Measurements from ENCODE around the gene GSAP.

DNA sequence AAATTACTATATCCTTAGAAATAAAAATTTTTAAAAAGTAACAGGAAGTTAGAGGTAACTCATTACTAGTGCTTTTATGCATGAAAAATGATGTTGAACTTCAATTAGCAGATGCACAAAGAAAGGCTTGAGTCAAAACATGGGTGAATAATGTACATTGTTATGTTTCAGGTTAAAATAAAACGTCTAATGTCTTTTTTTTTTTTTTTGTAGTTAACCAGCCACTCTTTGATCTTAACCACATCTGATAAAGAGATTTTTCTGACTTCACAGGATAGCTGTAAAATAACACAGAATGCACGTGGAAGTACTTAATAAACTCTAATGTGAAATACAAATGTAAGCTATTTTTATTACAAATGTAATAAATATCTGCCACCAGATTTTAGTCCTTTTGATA is 61.7 kb downstream of the GSAP start:
- TF ChIP-seq, protein P1, sequence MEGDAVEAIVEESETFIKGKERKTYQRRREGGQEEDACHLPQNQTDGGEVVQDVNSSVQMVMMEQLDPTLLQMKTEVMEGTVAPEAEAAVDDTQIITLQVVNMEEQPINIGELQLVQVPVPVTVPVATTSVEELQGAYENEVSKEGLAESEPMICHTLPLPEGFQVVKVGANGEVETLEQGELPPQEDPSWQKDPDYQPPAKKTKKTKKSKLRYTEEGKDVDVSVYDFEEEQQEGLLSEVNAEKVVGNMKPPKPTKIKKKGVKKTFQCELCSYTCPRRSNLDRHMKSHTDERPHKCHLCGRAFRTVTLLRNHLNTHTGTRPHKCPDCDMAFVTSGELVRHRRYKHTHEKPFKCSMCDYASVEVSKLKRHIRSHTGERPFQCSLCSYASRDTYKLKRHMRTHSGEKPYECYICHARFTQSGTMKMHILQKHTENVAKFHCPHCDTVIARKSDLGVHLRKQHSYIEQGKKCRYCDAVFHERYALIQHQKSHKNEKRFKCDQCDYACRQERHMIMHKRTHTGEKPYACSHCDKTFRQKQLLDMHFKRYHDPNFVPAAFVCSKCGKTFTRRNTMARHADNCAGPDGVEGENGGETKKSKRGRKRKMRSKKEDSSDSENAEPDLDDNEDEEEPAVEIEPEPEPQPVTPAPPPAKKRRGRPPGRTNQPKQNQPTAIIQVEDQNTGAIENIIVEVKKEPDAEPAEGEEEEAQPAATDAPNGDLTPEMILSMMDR (conservative IDR thresholded peaks at IDR 0.05; ENCODE audit: low read depth, low read length): no peak
- no peak for TF ChIP-seq EZH2 (IDR thresholded peaks at IDR 0.05; ENCODE audit: low read length, unreplicated experiment)
